PC-9 (cell line): ENCODE measurements around the gene SDHA. TPM values are rescaled to one million over a fixed set of nuclear protein-coding genes. Genes with fewer than 3 reads are reported as not detected.
"Not testable (repeated sequence)": the region's sequence is repeated elsewhere in the genome, so short reads cannot be mapped to it uniquely, and the experiment has no call there.

Experiments used
- BruUV-seq: library from RNA; stranded (reverse); fragments of 400-500 nt; replicated peaks from 2 replicates; lab custom pipeline; 2021; lab: Mats Ljungman, UMichigan
- CTCF ChIA-PET: fragments of 300-600 bp; sonication (Branson Sonifier 250); formaldehyde crosslinking; loops from one replicate; lab custom pipeline; 2022; ENCODE audit warnings: antibody characterized with exemption; lab: Charles Lee
- POLR2A ChIA-PET: fragments of 300-600 bp; sonication (Branson Sonifier 250); formaldehyde crosslinking; loops from one replicate; lab custom pipeline; 2022; ENCODE audit warnings: antibody characterized with exemption; ENCODE audit not compliant: unreplicated experiment; lab: Charles Lee
- DNase-seq, 2 experiments: peaks; one replicate each; pipeline versions ENCODE4 v3.0.0 to v3.0.0-alpha.2; 2015 to 2022; ENCODE audit warnings: mixed read lengths in 1 of 2
- H2AFZ ChIP-seq: fragments of 200-600 bp; sonication (generic); 2 replicates; pipeline ENCODE4 v1.8.1; 2017; ENCODE audit warnings: antibody characterized with exemption
- H3F3A ChIP-seq: fragments of 200-600 bp; sonication (generic); 2 replicates; pipeline ENCODE4 v1.8.1; 2017; ENCODE audit warnings: antibody characterized with exemption, mild to moderate bottlenecking, low read depth; ENCODE audit not compliant: insufficient read depth
- H3K27ac ChIP-seq: fragments of 200-600 bp; sonication (generic); 2 replicates; pipeline ENCODE4 v1.6.1; 2016; ENCODE audit warnings: mixed run types
- H3K27me3 ChIP-seq: fragments of 200-600 bp; sonication (generic); 2 replicates; pipeline ENCODE4 v1.6.1; 2016; ENCODE audit warnings: low read depth, mixed run types; ENCODE audit not compliant: insufficient read depth
- H3K36me3 ChIP-seq: fragments of 200-600 bp; sonication (generic); 2 replicates; pipeline ENCODE4 v1.6.1; 2016; ENCODE audit warnings: low read depth, mixed run types
- H3K4me1 ChIP-seq: fragments of 200-600 bp; sonication (generic); replicated peaks from 2 replicates; pipeline ENCODE4 v1.6.1; 2016; ENCODE audit warnings: mixed run types; ENCODE audit not compliant: insufficient read depth
- H3K4me2 ChIP-seq: fragments of 200-600 bp; sonication (generic); 2 replicates; pipeline ENCODE4 v1.6.1; 2017; ENCODE audit warnings: mixed run types
- H3K4me3 ChIP-seq: fragments of 200-600 bp; sonication (generic); 2 replicates; pipeline ENCODE4 v1.6.1; 2016; ENCODE audit warnings: mixed run types
- H3K79me2 ChIP-seq: fragments of 200-600 bp; sonication (generic); 2 replicates; pipeline ENCODE4 v1.6.1; 2017; ENCODE audit warnings: low read depth, mixed run types
- H3K9me2 ChIP-seq: fragments of 200-600 bp; sonication (generic); 2 replicates; pipeline ENCODE4 v1.8.1; 2017; ENCODE audit warnings: mild to moderate bottlenecking; ENCODE audit not compliant: insufficient read depth
- H3K9me3 ChIP-seq: fragments of 200-600 bp; sonication (generic); 2 replicates; pipeline ENCODE4 v1.8.1; 2016; ENCODE audit warnings: low read depth; ENCODE audit not compliant: insufficient read depth
- H4K20me1 ChIP-seq: fragments of 200-600 bp; sonication (generic); 2 replicates; pipeline ENCODE4 v1.8.1; 2017; ENCODE audit not compliant: insufficient read depth
- EZH2 ChIP-seq: fragments of 200-600 bp; sonication (generic); IDR thresholded peaks from 2 replicates; pipeline ENCODE4 v1.8.0; 2017; ENCODE audit warnings: antibody characterized with exemption, low read depth
- intact Hi-C: fragments of 100-400 bp; cut with micrococcal nuclease; formaldehyde crosslinking; loops from one replicate; pipeline ENCODE4 v1.10.0; 2022; ENCODE audit not compliant: unreplicated experiment
- total RNA-seq: library from RNA; stranded (reverse); gene quantifications from 2 replicates; pipeline ENCODE4 v1.2.3, GENCODE V29; 2021
- TF ChIP-seq, protein P1 (sequence below): fragments of 200-600 bp; sonication (generic); conservative IDR thresholded peaks from 2 replicates; pipeline ENCODE4 v1.6.1; 2017; ENCODE audit warnings: mixed run types, antibody characterized with exemption, mild to moderate bottlenecking, moderate library complexity

The SDHA gene
- total RNA-seq, 1 experiment from 2014 or later: 347 TPM

DNA sequence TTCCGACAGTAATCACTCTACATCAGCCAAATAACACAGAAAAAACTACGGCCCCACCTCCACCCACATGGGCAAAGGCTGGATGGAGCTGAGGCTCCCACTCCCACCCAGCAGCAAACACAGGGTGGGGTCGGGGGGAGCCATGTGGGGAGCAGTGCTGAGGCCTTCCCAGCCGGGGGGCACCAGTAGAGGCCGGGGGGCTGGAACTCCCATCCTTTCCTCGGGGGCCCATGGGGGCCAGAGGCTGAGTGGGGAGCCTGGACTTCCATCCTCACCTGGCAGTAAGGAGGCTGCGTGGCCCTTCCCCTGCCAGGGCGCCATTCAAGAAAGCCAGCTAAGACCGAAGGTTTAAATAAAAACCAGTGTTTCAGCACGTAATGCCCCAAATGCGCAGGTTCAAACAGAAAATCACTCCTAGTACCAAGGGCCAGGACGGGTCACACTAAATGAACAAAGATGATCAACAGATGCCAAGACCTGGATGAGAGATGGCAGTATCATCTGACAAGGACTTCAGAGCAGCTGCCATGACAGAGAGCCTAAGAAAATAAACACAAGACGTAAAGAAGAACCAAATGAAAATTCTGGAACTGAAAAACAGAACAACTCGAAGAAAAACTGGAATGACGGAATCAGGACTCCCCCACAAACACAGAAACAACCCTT lies 9.5 kb upstream of the SDHA start:
- Histone ChIP-seq H3K79me2 (peaks cover 26% of the 10 kb centered on the region), H3K27me3 (no peaks in the 10 kb centered on the region), H3K4me2 (no peak overlapping the region), H3K27ac (no peak overlapping the region), H3K9me3 (no peaks in the 10 kb centered on the region), H3K36me3 (peaks cover 6% of the 10 kb centered on the region; the same call in 1 of the 2 replicates), H3K4me3 (no peak overlapping the region), H3F3A (no peaks in the 10 kb centered on the region), H3K9me2 (no peaks in the 10 kb centered on the region), H3K4me1 (no peaks in the 10 kb centered on the region), H2AFZ (no peak overlapping the region), H4K20me1 (peaks cover 40% of the 10 kb centered on the region)
- no TSS peak for BruUV-seq
- intact Hi-C loops: no loop called here
- CTCF ChIA-PET: no interaction called here
- TF ChIP-seq, protein P1, sequence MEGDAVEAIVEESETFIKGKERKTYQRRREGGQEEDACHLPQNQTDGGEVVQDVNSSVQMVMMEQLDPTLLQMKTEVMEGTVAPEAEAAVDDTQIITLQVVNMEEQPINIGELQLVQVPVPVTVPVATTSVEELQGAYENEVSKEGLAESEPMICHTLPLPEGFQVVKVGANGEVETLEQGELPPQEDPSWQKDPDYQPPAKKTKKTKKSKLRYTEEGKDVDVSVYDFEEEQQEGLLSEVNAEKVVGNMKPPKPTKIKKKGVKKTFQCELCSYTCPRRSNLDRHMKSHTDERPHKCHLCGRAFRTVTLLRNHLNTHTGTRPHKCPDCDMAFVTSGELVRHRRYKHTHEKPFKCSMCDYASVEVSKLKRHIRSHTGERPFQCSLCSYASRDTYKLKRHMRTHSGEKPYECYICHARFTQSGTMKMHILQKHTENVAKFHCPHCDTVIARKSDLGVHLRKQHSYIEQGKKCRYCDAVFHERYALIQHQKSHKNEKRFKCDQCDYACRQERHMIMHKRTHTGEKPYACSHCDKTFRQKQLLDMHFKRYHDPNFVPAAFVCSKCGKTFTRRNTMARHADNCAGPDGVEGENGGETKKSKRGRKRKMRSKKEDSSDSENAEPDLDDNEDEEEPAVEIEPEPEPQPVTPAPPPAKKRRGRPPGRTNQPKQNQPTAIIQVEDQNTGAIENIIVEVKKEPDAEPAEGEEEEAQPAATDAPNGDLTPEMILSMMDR: no peak
- TF ChIP-seq EZH2: no peak
- no peak for DNase-seq
- POLR2A ChIA-PET: no interaction called here

- intact Hi-C loops: no loop called here
- ChIA-PET CTCF (no interaction called here), POLR2A (no interaction called here)
- TF ChIP-seq EZH2: no peak
- TF ChIP-seq, protein P1: no peak
- H3K79me2 ChIP-seq: peaks cover 45% of the 10 kb centered on the region
- H4K20me1 ChIP-seq: peaks cover 22% of the 10 kb centered on the region
- no peak overlapping the region for H2AFZ ChIP-seq
- no peaks in the 10 kb centered on the region for H3F3A ChIP-seq
- no peak for DNase-seq
- no peak overlapping the region for H3K4me2 ChIP-seq
- H3K27ac ChIP-seq: no peak overlapping the region
- H3K4me1 ChIP-seq: peaks cover 5% of the 10 kb centered on the region; the same call in 1 of the 2 replicates
- BruUV-seq: no TSS peak
- H3K36me3 ChIP-seq: 0 out of 2 replicates have a peak, but pooled peaks cover 7% of the 10 kb centered on the region
- no peak overlapping the region for H3K4me3 ChIP-seq
- H3K9me2 ChIP-seq: no peaks in the 10 kb centered on the region
- no peaks in the 10 kb centered on the region for H3K9me3 ChIP-seq
- no peaks in the 10 kb centered on the region for H3K27me3 ChIP-seq
Observed at GRCh38 chr5:213803-214395, 4.2 kb upstream of the SDHA start.

GRCh38 chr5:215256-215655 lies 2.9 kb upstream of the SDHA start:
- intact Hi-C loops, H3K4me2 ChIP-seq: not testable (repeated sequence)

DNA sequence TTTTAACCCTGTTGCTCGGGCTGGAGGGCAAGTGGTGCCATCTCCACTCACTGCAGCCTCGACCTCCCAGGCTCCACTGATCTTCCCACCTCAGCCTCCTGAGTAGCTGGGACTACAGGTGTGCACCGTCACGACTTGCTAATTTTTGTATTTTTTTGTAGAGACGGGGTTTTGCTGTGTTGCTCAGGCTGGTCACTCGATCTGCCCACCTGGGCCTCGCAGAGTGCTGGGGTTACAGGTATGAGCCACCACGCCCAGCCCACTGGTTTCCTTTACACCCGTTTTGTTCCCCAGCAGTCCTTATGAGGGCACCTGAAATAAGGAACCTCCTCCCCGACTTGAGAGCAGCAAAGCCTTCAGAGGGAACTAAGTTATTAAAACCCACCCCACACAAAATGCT lies 2.0 kb upstream of the SDHA start:
- CTCF ChIA-PET, BruUV-seq: not testable (repeated sequence)

More at GRCh38 chr5:215256-215655, 2.9 kb upstream of the SDHA start:
- H3K36me3 ChIP-seq, H3K27me3 ChIP-seq, DNase-seq, CTCF ChIA-PET, POLR2A ChIA-PET, H3F3A ChIP-seq, H3K4me3 ChIP-seq, H3K9me2 ChIP-seq, H2AFZ ChIP-seq, BruUV-seq, H3K27ac ChIP-seq, H3K9me3 ChIP-seq: not testable (repeated sequence)
- H3K79me2 ChIP-seq: peaks cover 50% of the 10 kb centered on the region
- H3K4me1 ChIP-seq: peaks cover 17% of the 10 kb centered on the region
- peaks cover 23% of the 10 kb centered on the region for H4K20me1 ChIP-seq

More for the DNA sequence above, 2.0 kb upstream of the SDHA start:
- H3K4me3 ChIP-seq, DNase-seq, H3K9me3 ChIP-seq, POLR2A ChIA-PET, H3K27ac ChIP-seq, intact Hi-C loops, H3K9me2 ChIP-seq, H2AFZ ChIP-seq, H3K27me3 ChIP-seq, H3K36me3 ChIP-seq, H3K4me2 ChIP-seq, H3F3A ChIP-seq: not testable (repeated sequence)
- H3K4me1 ChIP-seq: peaks cover 20% of the 10 kb centered on the region
- H3K79me2 ChIP-seq: peaks cover 56% of the 10 kb centered on the region
- H4K20me1 ChIP-seq: peaks cover 30% of the 10 kb centered on the region
